NOMO-1 treated with dmso at 0.1 percent for 144 hours (cell line): ENCODE results near the gene IL1RAPL1.

Source experiments
- DNase-seq: peaks from one replicate; lab custom pipeline; 2025; ENCODE audit not compliant: unreplicated experiment; lab: John Stamatoyannopoulos, UW

IL1RAPL1 gene

GRCh38 chrX:28960063-28960462 lies 372.8 kb downstream of the IL1RAPL1 start:
- DNase-seq, result no peak

- DNase-seq, result no peak
Observed at GRCh38 chrX:28966331-28966730, 379.1 kb downstream of the IL1RAPL1 start.

- no peak for DNase-seq
Observed at GRCh38 chrX:28969126-28969525, 381.9 kb downstream of the IL1RAPL1 start.

- DNase-seq, result no peak
Observed at GRCh38 chrX:28979877-28980276, 392.6 kb downstream of the IL1RAPL1 start.

GRCh38 chrX:28981952-28982351 lies 394.7 kb downstream of the IL1RAPL1 start:
- no peak for DNase-seq

GRCh38 chrX:28988246-28988645 lies 401.0 kb downstream of the IL1RAPL1 start:
- DNase-seq, result no peak

GRCh38 chrX:28997706-28998463 lies 410.6 kb downstream of the IL1RAPL1 start:
- DNase-seq, result no peak

GRCh38 chrX:28998609-28999135 lies 411.4 kb downstream of the IL1RAPL1 start:
- DNase-seq, result no peak

GRCh38 chrX:29012867-29013266 lies 425.6 kb downstream of the IL1RAPL1 start:
- no peak for DNase-seq

- no peak for DNase-seq
Observed at GRCh38 chrX:29023207-29023606, 436.0 kb downstream of the IL1RAPL1 start.

GRCh38 chrX:29024871-29025270 lies 437.6 kb downstream of the IL1RAPL1 start:
- peak; percentile 89 for DNase-seq

GRCh38 chrX:29039501-29039900 lies 452.3 kb downstream of the IL1RAPL1 start:
- no peak for DNase-seq

GRCh38 chrX:29040160-29040559 lies 452.9 kb downstream of the IL1RAPL1 start:
- DNase-seq, result no peak

GRCh38 chrX:29042341-29042740 lies 455.1 kb downstream of the IL1RAPL1 start:
- DNase-seq, result no peak

- no peak for DNase-seq
Observed at GRCh38 chrX:29043746-29044145, 456.5 kb downstream of the IL1RAPL1 start.

GRCh38 chrX:29044423-29045184 lies 457.4 kb downstream of the IL1RAPL1 start:
- DNase-seq, result no peak

GRCh38 chrX:29065477-29065876 lies 478.2 kb downstream of the IL1RAPL1 start:
- no peak for DNase-seq

GRCh38 chrX:29066516-29066915 lies 479.3 kb downstream of the IL1RAPL1 start:
- DNase-seq, result no peak

- DNase-seq, result no peak
Observed at GRCh38 chrX:29067351-29067750, 480.1 kb downstream of the IL1RAPL1 start.

GRCh38 chrX:29071525-29072320 lies 484.5 kb downstream of the IL1RAPL1 start:
- DNase-seq, result no peak

- DNase-seq, result no peak
Observed at GRCh38 chrX:29082558-29082957, 495.3 kb downstream of the IL1RAPL1 start.
